GM12878 (cell line): ENCODE results near the gene OR10H1. TPM values are rescaled to one million over a fixed set of nuclear protein-coding genes. Genes with fewer than 3 reads are reported as not detected.

Source experiments
- ATAC-seq: fragments of 200-7000 bp; cut with Tn5 transposase; 3 replicates; pipeline ENCODE4 v1.9.1; 2020; ENCODE audit warnings: mild to moderate bottlenecking, moderate library complexity
- BruUV-seq: library from RNA; stranded (reverse); fragments of 400-500 nt; replicated peaks from 2 replicates; lab custom pipeline; 2021; lab: Mats Ljungman, UMichigan
- CTCF ChIA-PET: fragments of 300-600 bp; sonication (Branson Sonifier 250); formaldehyde crosslinking; extraction: SDS; loops from one replicate; lab custom pipeline; 2021; ENCODE audit warnings: inconsistent platforms; lab: Yijun Ruan, JAX
- POLR2A ChIA-PET: fragments of 350-600 bp; formaldehyde crosslinking; extraction: SDS; loops from one replicate; lab custom pipeline; 2021; ENCODE audit warnings: inconsistent platforms; lab: Charles Lee
- RAD21 ChIA-PET: fragments of 300-600 bp; sonication (Branson Sonifier 250); formaldehyde crosslinking; loops from one replicate; lab custom pipeline; 2023; ENCODE audit warnings: antibody characterized with exemption; ENCODE audit not compliant: unreplicated experiment; lab: Charles Lee
- SMC1A ChIA-PET: fragments of 300-600 bp; sonication (Branson Sonifier 250); formaldehyde crosslinking; loops from one replicate; lab custom pipeline; 2023; ENCODE audit not compliant: unreplicated experiment, uncharacterized antibody; lab: Charles Lee
- DNase-seq: peaks from one replicate; pipeline ENCODE4 v3.0.0-alpha.2; 2011; ENCODE audit warnings: low read depth, low spot score
- FAIRE-seq: peaks from 3 replicates; lab custom pipeline; 2011; peaks lifted over from hg19 to GRCh38; lab: Jason Lieb, UNC
- H2AFZ ChIP-seq: 2 replicates; pipeline ENCODE4 v1.6.0; 2011; ENCODE audit warnings: low read depth, low read length, control low read depth; ENCODE audit not compliant: control insufficient read depth
- H3K27ac ChIP-seq: 2 replicates; pipeline ENCODE4 v1.5.1; 2011; ENCODE audit warnings: control low read depth; ENCODE audit not compliant: control insufficient read depth, insufficient read depth
- H3K27me3 ChIP-seq, 2 experiments: replicated peaks in 1 of 2; 2 replicates each; pipeline versions ENCODE4 v1.6.0 to v1.6.1; 2011; ENCODE audit warnings: low read length in 1 of 2; ENCODE audit not compliant: control insufficient read depth in 2 of 2, insufficient read depth in 2 of 2
- H3K36me3 ChIP-seq, 2 experiments: 2 replicates each; pipeline ENCODE4 v1.5.1; 2011; ENCODE audit warnings: low read length in 1 of 2; ENCODE audit not compliant: control insufficient read depth in 2 of 2, insufficient read depth in 2 of 2
- H3K4me1 ChIP-seq: 2 replicates; pipeline ENCODE4 v1.6.1; 2011; ENCODE audit warnings: mild to moderate bottlenecking, low read length, moderate library complexity, mixed read lengths; ENCODE audit not compliant: control insufficient read depth, insufficient read depth
- H3K4me2 ChIP-seq: 2 replicates; pipeline ENCODE4 v1.6.0; 2011; ENCODE audit warnings: control low read depth; ENCODE audit not compliant: control insufficient read depth, insufficient read depth
- H3K4me3 ChIP-seq: fragments of 200-600 bp; sonication (generic); 2 replicates; pipeline ENCODE4 v1.5.1; 2016
- H3K79me2 ChIP-seq: 2 replicates; pipeline ENCODE4 v1.6.0; 2011; ENCODE audit warnings: low read length; ENCODE audit not compliant: control insufficient read depth, insufficient read depth
- H3K9ac ChIP-seq: 2 replicates; pipeline ENCODE4 v1.8.0; 2011; ENCODE audit warnings: low read length, control low read depth, mixed read lengths; ENCODE audit not compliant: control insufficient read depth, insufficient read depth
- H3K9me3 ChIP-seq: replicated peaks from 3 replicates; pipeline ENCODE4 v1.5.1; 2011; ENCODE audit warnings: mild to moderate bottlenecking, low read length; ENCODE audit not compliant: control insufficient read depth, insufficient read depth
- H4K20me1 ChIP-seq: 2 replicates; pipeline ENCODE4 v1.6.0; 2011; ENCODE audit not compliant: control insufficient read depth, insufficient read depth
- BHLHE40 ChIP-seq, 2 experiments: fragments of 450-650 bp in 1 of 2; IDR thresholded peaks; 2 replicates each; pipeline ENCODE4 v1.6.1; 2011 to 2017; ENCODE audit warnings: low read depth in 2 of 2, borderline replicate concordance in 1 of 2, improper control_type of control experiment in 1 of 2, low read length in 1 of 2, mild to moderate bottlenecking in 1 of 2
- JUNB ChIP-seq: IDR thresholded peaks from 2 replicates; pipeline ENCODE4 v1.6.1; 2016; ENCODE audit warnings: antibody characterized with exemption, mild to moderate bottlenecking
- PKNOX1 ChIP-seq: fragments of 450-650 bp; IDR thresholded peaks from 2 replicates; pipeline ENCODE4 v1.6.1; 2016; ENCODE audit warnings: mild to moderate bottlenecking
- PML ChIP-seq: IDR thresholded peaks from 2 replicates; pipeline ENCODE4 v1.6.1; 2012; ENCODE audit warnings: low read length, inconsistent platforms
- RCOR1 ChIP-seq: conservative IDR thresholded peaks from 2 replicates; pipeline ENCODE4 v1.6.1; 2012; ENCODE audit warnings: low read depth, low read length, improper control_type of control experiment
- SIN3A ChIP-seq: IDR thresholded peaks from 2 replicates; pipeline ENCODE4 v1.6.1; 2012; ENCODE audit warnings: low read depth, low read length, improper control_type of control experiment
- TBL1XR1 ChIP-seq: IDR thresholded peaks from 2 replicates; pipeline ENCODE4 v1.6.1; 2012; ENCODE audit warnings: low read depth, low read length, improper control_type of control experiment
- TCF7 ChIP-seq: IDR thresholded peaks from 2 replicates; pipeline ENCODE4 v1.6.1; 2014; ENCODE audit warnings: antibody characterized with exemption, borderline replicate concordance
- ZZZ3 ChIP-seq: IDR thresholded peaks from 2 replicates; pipeline ENCODE4 v1.6.1; 2011; ENCODE audit warnings: low read depth; ENCODE audit not compliant: control insufficient read depth, insufficient read length
- WGBS: methylation state at CpG from one replicate; pipeline ENCODE4 v1.1.6; 2016; ENCODE audit warnings: low lambda C conversion rate; ENCODE audit not compliant: insufficient replicate concordance, insufficient coverage; ENCODE audit errors: missing lambda C conversion rate; 5-methylcytosine and 5-hydroxymethylcytosine counted together
- in situ Hi-C: fragments of 300-500 bp; cut with MboI; formaldehyde crosslinking; loops from 9 replicates; pipeline ENCODE4 v1.14.3; 2018; ENCODE audit warnings: mixed read lengths
- intact Hi-C: fragments of 100-400 bp; cut with micrococcal nuclease; formaldehyde crosslinking; loops from one replicate; pipeline ENCODE4 v1.14.2; 2022; ENCODE audit not compliant: unreplicated experiment
- polyA plus RNA-seq, 11 experiments: library from polyadenylated mRNA; depleted of rRNA in 4 of 11; unstranded in 6 of 11; stranded (reverse) in 5 of 11; fragments of >200 nt; fragmentation: Nextera tagmentation in 4 of 11; fragmentation: Illumina TruSeq in 1 of 11; extraction: Ambion mirVana in 4 of 11; extraction: Trizol in 1 of 11; gene quantifications; 1 replicate in 1 of 11; 2 replicates in 10 of 11; pipeline versions ENCODE4 v1.2.1 to v1.2.3, GENCODE V29; 2011 to 2016; ENCODE audit warnings: inconsistent platforms in 2 of 11, missing spikeins in 2 of 11, low read depth in 1 of 11
- total RNA-seq, 4 experiments: library from RNA; depleted of rRNA in 3 of 4; stranded (reverse); fragments of >200 nt in 3 of 4; fragmentation: Illumina TruSeq in 1 of 4; extraction: Trizol in 1 of 4; gene quantifications; 2 replicates each; pipeline versions ENCODE4 v1.2.1 to v1.2.3, GENCODE V29; 2013 to 2021

Gene OR10H1
- total and polyA plus RNA-seq, 10 of the 15 experiments (the other 5 are each of a cell fraction or from before 2014, with no cell fraction given): not detected

- no peak overlapping the region for H2AFZ ChIP-seq
- BruUV-seq: no TSS peak
- no peak overlapping the region for H3K4me3 ChIP-seq
- DNase-seq (no peak), FAIRE-seq (no peak), ATAC-seq (no peak)
- ChIA-PET RAD21 (no interaction called here), POLR2A (no interaction called here), CTCF (no interaction called here), SMC1A (no interaction called here)
- in situ Hi-C loops: no loop called here
- no peaks in the 10 kb centered on the region for H3K36me3 ChIP-seq
- H3K9me3 ChIP-seq: no peaks in the 10 kb centered on the region; the same call in 2 of the 3 replicates
- intact Hi-C loops: no loop called here
- no peak overlapping the region for H3K27ac ChIP-seq
- no peaks in the 10 kb centered on the region for H4K20me1 ChIP-seq
- no peaks in the 10 kb centered on the region for H3K79me2 ChIP-seq
- TF ChIP-seq PKNOX1 (no peak), BHLHE40 (IDR thresholded peaks at IDR 0.05; ENCODE audit: borderline replicate concordance in 1 of 2, low read depth in 2 of 2, low read length in 1 of 2) (no peak), TCF7 (no peak), ZZZ3 (no peak), SIN3A (no peak), JUNB (no peak), PML (no peak), RCOR1 (no peak), TBL1XR1 (no peak)
- 27% methylated on average over 5 of the region's 5 CpGs for WGBS
- H3K9ac ChIP-seq: no peak overlapping the region
- H3K27me3 ChIP-seq: no peaks in the 10 kb centered on the region; a peak in 1 of 4 replicates
- no peak overlapping the region for H3K4me2 ChIP-seq
- no peaks in the 10 kb centered on the region for H3K4me1 ChIP-seq
These were observed 27.9 kb upstream of the OR10H1 start for GRCh38 chr19:15843203-15843893.
